Cardiac atrium fibroblast (primary cell): ENCODE measurements around the gene ZNF365. TPM values are rescaled to one million over a fixed set of nuclear protein-coding genes. Genes with fewer than 3 reads are reported as not detected.

Experiments
- total RNA-seq: library from RNA; depleted of rRNA; stranded (reverse); fragments of >200 nt; gene quantifications from 2 replicates; pipeline ENCODE4 v1.2.3, GENCODE V29; 2015

ZNF365 gene
- total RNA-seq, result 0.16 and 0.36 TPM in 2 replicates

GRCh38 chr10:62373995-62374861 is at the start of gene ZNF365:
Gene ZNF365 (plus strand): TSS chr10:62374369. CDS start chr10:62376194, 1,825 bp downstream.

Other genes with a start within 250 kb of the ZNF365 start
- gene RTKN2, start 105.5 kb upstream of the ZNF365 start, total RNA-seq, result 0.16 and 0.18 TPM in 2 replicates